ENCODE data around the gene LPP. TPM values are rescaled to one million over a fixed set of nuclear protein-coding genes. Genes with fewer than 3 reads are reported as not detected.

LPP gene
- total RNA-seq, 4 donors from 2014 or later: 56.0 to 65.7 (median 58.1) TPM

GRCh38 chr3:188721312-188721711, 567.4 kb downstream of the LPP start:
- TF ChIP-seq CTCF (IDR thresholded peaks at IDR 0.05 in 4 of 5, conservative IDR thresholded peaks at IDR 0.05 in 1 of 5) (no peak), POLR2A (IDR thresholded peaks at IDR 0.05) (no peak)

GRCh38 chr3:188721990-188722389, 568.0 kb downstream of the LPP start:
- no peaks in the 10 kb centered on the region for H3K4me1 ChIP-seq
- in situ Hi-C loops (cut with MboI; ENCODE audit: low sequenced_read_pairs in 4 of 4): no loop called here
- no peaks in the 10 kb centered on the region for H3K27me3 ChIP-seq
- H3K9me3 ChIP-seq: no peaks in the 10 kb centered on the region
- intact Hi-C loops (cut with DNase I; ENCODE audit: low total_unique reads): no loop called here
- no peaks in the 10 kb centered on the region for H3K36me3 ChIP-seq
- no peak overlapping the region for H3K27ac ChIP-seq
- no peak for ATAC-seq
- TF ChIP-seq POLR2A (IDR thresholded peaks at IDR 0.05) (no peak), CTCF (IDR thresholded peaks at IDR 0.05 in 4 of 5, conservative IDR thresholded peaks at IDR 0.05 in 1 of 5) (no peak)
- H3K4me3 ChIP-seq: no peak overlapping the region
- no peak for DNase-seq

More at GRCh38 chr3:188721312-188721711, 567.4 kb downstream of the LPP start:
- Histone ChIP-seq H3K4me3 (no peak overlapping the region), H3K27ac (no peak overlapping the region), H3K4me1 (no peaks in the 10 kb centered on the region), H3K36me3 (no peaks in the 10 kb centered on the region), H3K27me3 (no peaks in the 10 kb centered on the region), H3K9me3 (no peaks in the 10 kb centered on the region)
- intact Hi-C loops (cut with DNase I; ENCODE audit: low total_unique reads) (no loop called here), in situ Hi-C loops (cut with MboI; ENCODE audit: low sequenced_read_pairs in 4 of 4) (no loop called here)
- DNase-seq: no peak
- no peak for ATAC-seq

GRCh38 chr3:188722963-188723362, 569.0 kb downstream of the LPP start:
- TF ChIP-seq CTCF (IDR thresholded peaks at IDR 0.05 in 4 of 5, conservative IDR thresholded peaks at IDR 0.05 in 1 of 5): no peak
- no peak for TF ChIP-seq POLR2A (IDR thresholded peaks at IDR 0.05)

GRCh38 chr3:188727052-188727451, 573.1 kb downstream of the LPP start:
- no peaks in the 10 kb centered on the region for H3K4me1 ChIP-seq
- H3K27me3 ChIP-seq: no peaks in the 10 kb centered on the region
- H3K4me3 ChIP-seq: no peak overlapping the region
- no peaks in the 10 kb centered on the region for H3K36me3 ChIP-seq
- no peaks in the 10 kb centered on the region for H3K9me3 ChIP-seq
- TF ChIP-seq POLR2A (IDR thresholded peaks at IDR 0.05) (no peak), CTCF (IDR thresholded peaks at IDR 0.05 in 4 of 5, conservative IDR thresholded peaks at IDR 0.05 in 1 of 5) (no peak)
- H3K27ac ChIP-seq: no peak overlapping the region
- DNase-seq (no peak), ATAC-seq (no peak)
- in situ Hi-C loops (cut with MboI; ENCODE audit: low sequenced_read_pairs in 4 of 4) (no loop called here), intact Hi-C loops (cut with DNase I; ENCODE audit: low total_unique reads) (no loop called here)

More at GRCh38 chr3:188722963-188723362, 569.0 kb downstream of the LPP start:
- H3K27me3 ChIP-seq: no peaks in the 10 kb centered on the region
- no peaks in the 10 kb centered on the region for H3K9me3 ChIP-seq
- in situ Hi-C loops (cut with MboI; ENCODE audit: low sequenced_read_pairs in 4 of 4) (no loop called here), intact Hi-C loops (cut with DNase I; ENCODE audit: low total_unique reads) (no loop called here)
- DNase-seq: no peak
- no peak overlapping the region for H3K27ac ChIP-seq
- ATAC-seq: no peak
- no peaks in the 10 kb centered on the region for H3K4me1 ChIP-seq
- no peak overlapping the region for H3K4me3 ChIP-seq
- no peaks in the 10 kb centered on the region for H3K36me3 ChIP-seq

- H3K9me3 ChIP-seq: no peaks in the 10 kb centered on the region
- in situ Hi-C loops (cut with MboI; ENCODE audit: low sequenced_read_pairs in 4 of 4) (no loop called here), intact Hi-C loops (cut with DNase I; ENCODE audit: low total_unique reads) (no loop called here)
- H3K27ac ChIP-seq: no peak overlapping the region
- no peak overlapping the region for H3K4me3 ChIP-seq
- H3K36me3 ChIP-seq: no peaks in the 10 kb centered on the region
- H3K4me1 ChIP-seq: no peaks in the 10 kb centered on the region
- no peak for TF ChIP-seq CTCF (IDR thresholded peaks at IDR 0.05 in 4 of 5, conservative IDR thresholded peaks at IDR 0.05 in 1 of 5)
- TF ChIP-seq POLR2A (IDR thresholded peaks at IDR 0.05): no peak
- DNase-seq: no peak
- no peak for ATAC-seq
- H3K27me3 ChIP-seq: no peaks in the 10 kb centered on the region
Measured at GRCh38 chr3:188728371-188728896, 574.5 kb downstream of the LPP start.

Measured in gastrocnemius medialis (tissue), 4 donors.